ENCODE results near the gene GPR107.
A peak's percentile ranks its signal among the peaks of the same experiment; 100 is the strongest.

GPR107 gene

GRCh38 chr9:130030651-130031127, 23.0 kb upstream of the GPR107 start:
- Histone ChIP-seq H3K36me3 (ENCODE audit: control insufficient read depth, insufficient read depth, low read length) (peaks cover 9% of the 10 kb centered on the region), H3K27me3 (replicated peaks; ENCODE audit: control insufficient read depth, insufficient read depth, low read length) (no peaks in the 10 kb centered on the region), H3K4me3 (replicated peaks; ENCODE audit: low read depth, low read length) (peak overlapping the region; percentile 39)
- DNase-seq (ENCODE audit: extremely low read depth, insufficient read length): no peak
- TF ChIP-seq, protein P1, sequence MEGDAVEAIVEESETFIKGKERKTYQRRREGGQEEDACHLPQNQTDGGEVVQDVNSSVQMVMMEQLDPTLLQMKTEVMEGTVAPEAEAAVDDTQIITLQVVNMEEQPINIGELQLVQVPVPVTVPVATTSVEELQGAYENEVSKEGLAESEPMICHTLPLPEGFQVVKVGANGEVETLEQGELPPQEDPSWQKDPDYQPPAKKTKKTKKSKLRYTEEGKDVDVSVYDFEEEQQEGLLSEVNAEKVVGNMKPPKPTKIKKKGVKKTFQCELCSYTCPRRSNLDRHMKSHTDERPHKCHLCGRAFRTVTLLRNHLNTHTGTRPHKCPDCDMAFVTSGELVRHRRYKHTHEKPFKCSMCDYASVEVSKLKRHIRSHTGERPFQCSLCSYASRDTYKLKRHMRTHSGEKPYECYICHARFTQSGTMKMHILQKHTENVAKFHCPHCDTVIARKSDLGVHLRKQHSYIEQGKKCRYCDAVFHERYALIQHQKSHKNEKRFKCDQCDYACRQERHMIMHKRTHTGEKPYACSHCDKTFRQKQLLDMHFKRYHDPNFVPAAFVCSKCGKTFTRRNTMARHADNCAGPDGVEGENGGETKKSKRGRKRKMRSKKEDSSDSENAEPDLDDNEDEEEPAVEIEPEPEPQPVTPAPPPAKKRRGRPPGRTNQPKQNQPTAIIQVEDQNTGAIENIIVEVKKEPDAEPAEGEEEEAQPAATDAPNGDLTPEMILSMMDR (IDR thresholded peaks at IDR 0.05; ENCODE audit: insufficient read depth, low read length, poor library complexity, severe bottlenecking): no peak

GRCh38 chr9:130034570-130034969, 19.1 kb upstream of the GPR107 start:
- H3K36me3 ChIP-seq (ENCODE audit: control insufficient read depth, insufficient read depth, low read length): peaks cover 6% of the 10 kb centered on the region
- H3K27me3 ChIP-seq (replicated peaks; ENCODE audit: control insufficient read depth, insufficient read depth, low read length): no peaks in the 10 kb centered on the region
- H3K4me3 ChIP-seq (replicated peaks; ENCODE audit: low read depth, low read length): peak overlapping the region; percentile 5
- no peak for DNase-seq (ENCODE audit: extremely low read depth, insufficient read length)
- TF ChIP-seq, protein P1 (IDR thresholded peaks at IDR 0.05; ENCODE audit: insufficient read depth, low read length, poor library complexity, severe bottlenecking): no peak

- Histone ChIP-seq H3K27me3 (replicated peaks; ENCODE audit: control insufficient read depth, insufficient read depth, low read length) (no peaks in the 10 kb centered on the region), H3K36me3 (ENCODE audit: control insufficient read depth, insufficient read depth, low read length) (peaks cover 6% of the 10 kb centered on the region), H3K4me3 (replicated peaks; ENCODE audit: low read depth, low read length) (peak overlapping the region; percentile 54)
- no peak for DNase-seq (ENCODE audit: extremely low read depth, insufficient read length)
- TF ChIP-seq, protein P1 (IDR thresholded peaks at IDR 0.05; ENCODE audit: insufficient read depth, low read length, poor library complexity, severe bottlenecking): no peak
Measured at GRCh38 chr9:130036099-130036498, 17.6 kb upstream of the GPR107 start.

GRCh38 chr9:130039528-130040147, 14.1 kb upstream of the GPR107 start:
- Histone ChIP-seq H3K27me3 (replicated peaks; ENCODE audit: control insufficient read depth, insufficient read depth, low read length) (no peaks in the 10 kb centered on the region), H3K36me3 (ENCODE audit: control insufficient read depth, insufficient read depth, low read length) (peaks cover 6% of the 10 kb centered on the region), H3K4me3 (replicated peaks; ENCODE audit: low read depth, low read length) (peak overlapping the region; percentile 96)
- peak; percentile 74 for DNase-seq (ENCODE audit: extremely low read depth, insufficient read length)
- TF ChIP-seq, protein P1 (IDR thresholded peaks at IDR 0.05; ENCODE audit: insufficient read depth, low read length, poor library complexity, severe bottlenecking): no peak

- DNase-seq (ENCODE audit: extremely low read depth, insufficient read length): no peak
- peak overlapping the region; percentile 96 for H3K4me3 ChIP-seq (replicated peaks; ENCODE audit: low read depth, low read length)
Measured at GRCh38 chr9:130040984-130041647, 12.6 kb upstream of the GPR107 start.

More at GRCh38 chr9:130040984-130041647, 12.6 kb upstream of the GPR107 start:
- Histone ChIP-seq H3K36me3 (ENCODE audit: control insufficient read depth, insufficient read depth, low read length) (no peaks in the 10 kb centered on the region; the same call in 1 of the 2 replicates), H3K27me3 (replicated peaks; ENCODE audit: control insufficient read depth, insufficient read depth, low read length) (no peaks in the 10 kb centered on the region)
- TF ChIP-seq, protein P1 (IDR thresholded peaks at IDR 0.05; ENCODE audit: insufficient read depth, low read length, poor library complexity, severe bottlenecking): no peak
